GM12878 (cell line): ENCODE results near the gene SLC25A39. TPM values are rescaled to one million over a fixed set of nuclear protein-coding genes. Genes with fewer than 3 reads are reported as not detected.

Source experiments
- ATAC-seq: fragments of 200-7000 bp; cut with Tn5 transposase; 3 replicates; pipeline ENCODE4 v1.9.1; 2020; ENCODE audit warnings: mild to moderate bottlenecking, moderate library complexity
- BruUV-seq: library from RNA; stranded (reverse); fragments of 400-500 nt; replicated peaks from 2 replicates; lab custom pipeline; 2021; lab: Mats Ljungman, UMichigan
- CTCF ChIA-PET: fragments of 300-600 bp; sonication (Branson Sonifier 250); formaldehyde crosslinking; extraction: SDS; loops from one replicate; lab custom pipeline; 2021; ENCODE audit warnings: inconsistent platforms; lab: Yijun Ruan, JAX
- POLR2A ChIA-PET: fragments of 350-600 bp; formaldehyde crosslinking; extraction: SDS; loops from one replicate; lab custom pipeline; 2021; ENCODE audit warnings: inconsistent platforms; lab: Charles Lee
- RAD21 ChIA-PET: fragments of 300-600 bp; sonication (Branson Sonifier 250); formaldehyde crosslinking; loops from one replicate; lab custom pipeline; 2023; ENCODE audit warnings: antibody characterized with exemption; ENCODE audit not compliant: unreplicated experiment; lab: Charles Lee
- SMC1A ChIA-PET: fragments of 300-600 bp; sonication (Branson Sonifier 250); formaldehyde crosslinking; loops from one replicate; lab custom pipeline; 2023; ENCODE audit not compliant: unreplicated experiment, uncharacterized antibody; lab: Charles Lee
- DNase-seq: peaks from one replicate; pipeline ENCODE4 v3.0.0-alpha.2; 2011; ENCODE audit warnings: low read depth, low spot score
- FAIRE-seq: peaks from 3 replicates; lab custom pipeline; 2011; peaks lifted over from hg19 to GRCh38; lab: Jason Lieb, UNC
- H2AFZ ChIP-seq: 2 replicates; pipeline ENCODE4 v1.6.0; 2011; ENCODE audit warnings: low read depth, low read length, control low read depth; ENCODE audit not compliant: control insufficient read depth
- H3K27ac ChIP-seq: 2 replicates; pipeline ENCODE4 v1.5.1; 2011; ENCODE audit warnings: control low read depth; ENCODE audit not compliant: control insufficient read depth, insufficient read depth
- H3K27me3 ChIP-seq, 2 experiments: replicated peaks in 1 of 2; 2 replicates each; pipeline versions ENCODE4 v1.6.0 to v1.6.1; 2011; ENCODE audit warnings: low read length in 1 of 2; ENCODE audit not compliant: control insufficient read depth in 2 of 2, insufficient read depth in 2 of 2
- H3K36me3 ChIP-seq, 2 experiments: 2 replicates each; pipeline ENCODE4 v1.5.1; 2011; ENCODE audit warnings: low read length in 1 of 2; ENCODE audit not compliant: control insufficient read depth in 2 of 2, insufficient read depth in 2 of 2
- H3K4me1 ChIP-seq: 2 replicates; pipeline ENCODE4 v1.6.1; 2011; ENCODE audit warnings: mild to moderate bottlenecking, low read length, moderate library complexity, mixed read lengths; ENCODE audit not compliant: control insufficient read depth, insufficient read depth
- H3K4me2 ChIP-seq: 2 replicates; pipeline ENCODE4 v1.6.0; 2011; ENCODE audit warnings: control low read depth; ENCODE audit not compliant: control insufficient read depth, insufficient read depth
- H3K4me3 ChIP-seq: fragments of 200-600 bp; sonication (generic); 2 replicates; pipeline ENCODE4 v1.5.1; 2016
- H3K79me2 ChIP-seq: 2 replicates; pipeline ENCODE4 v1.6.0; 2011; ENCODE audit warnings: low read length; ENCODE audit not compliant: control insufficient read depth, insufficient read depth
- H3K9ac ChIP-seq: 2 replicates; pipeline ENCODE4 v1.8.0; 2011; ENCODE audit warnings: low read length, control low read depth, mixed read lengths; ENCODE audit not compliant: control insufficient read depth, insufficient read depth
- H3K9me3 ChIP-seq: replicated peaks from 3 replicates; pipeline ENCODE4 v1.5.1; 2011; ENCODE audit warnings: mild to moderate bottlenecking, low read length; ENCODE audit not compliant: control insufficient read depth, insufficient read depth
- H4K20me1 ChIP-seq: 2 replicates; pipeline ENCODE4 v1.6.0; 2011; ENCODE audit not compliant: control insufficient read depth, insufficient read depth
- EED ChIP-seq: sonication (generic); IDR thresholded peaks from 2 replicates; pipeline ENCODE4 v1.6.1; 2016; ENCODE audit warnings: antibody characterized with exemption, low read depth
- EZH2 ChIP-seq: IDR thresholded peaks from 2 replicates; pipeline ENCODE4 v1.6.1; 2012; ENCODE audit warnings: low read depth, mild to moderate bottlenecking, control low read depth, inconsistent platforms, low read length, borderline replicate concordance; ENCODE audit not compliant: control insufficient read depth
- FOS ChIP-seq: IDR thresholded peaks from 3 replicates; pipeline ENCODE4 v1.6.1; 2011; ENCODE audit warnings: borderline replicate concordance; ENCODE audit not compliant: insufficient read length; ENCODE audit errors: extremely low read depth
- GATAD2B ChIP-seq: fragments of 450-650 bp; conservative IDR thresholded peaks from 2 replicates; pipeline ENCODE4 v1.6.1; 2017; ENCODE audit warnings: low read depth, mild to moderate bottlenecking, moderate library complexity
- HDAC6 ChIP-seq: fragments of 200-600 bp; sonication (generic); IDR thresholded peaks from one replicate; pipeline ENCODE4 v1.8.0; 2017; ENCODE audit warnings: antibody characterized with exemption; ENCODE audit not compliant: unreplicated experiment
- HDGF ChIP-seq: fragments of 450-650 bp; IDR thresholded peaks from 2 replicates; pipeline ENCODE4 v1.6.1; 2016; ENCODE audit warnings: antibody characterized with exemption
- IRF3 ChIP-seq: fragments of 450-650 bp; IDR thresholded peaks from 2 replicates; pipeline ENCODE4 v1.6.1; 2014; ENCODE audit warnings: mild to moderate bottlenecking
- MEF2A ChIP-seq: IDR thresholded peaks from 2 replicates; pipeline ENCODE4 v1.6.1; 2011; ENCODE audit warnings: low read depth, mild to moderate bottlenecking, low read length, moderate library complexity; ENCODE audit not compliant: insufficient read depth
- MYB ChIP-seq: fragments of 150-350 bp; IDR thresholded peaks from 2 replicates; pipeline ENCODE4 v1.6.1; 2014; ENCODE audit warnings: mild to moderate bottlenecking, low read depth, low read length, borderline replicate concordance
- NR2F1 ChIP-seq: fragments of 450-650 bp; conservative IDR thresholded peaks from 2 replicates; pipeline ENCODE4 v1.6.1; 2017; ENCODE audit warnings: mild to moderate bottlenecking
- NRF1 ChIP-seq: conservative IDR thresholded peaks from 2 replicates; pipeline ENCODE4 v1.6.1; 2011; ENCODE audit warnings: mild to moderate bottlenecking, low read depth, low read length, improper control_type of control experiment
- POLR2A ChIP-seq: IDR thresholded peaks from 2 replicates; pipeline ENCODE4 v1.6.1; 2011; ENCODE audit warnings: low read depth, mild to moderate bottlenecking, low read length
- RCOR1 ChIP-seq: conservative IDR thresholded peaks from 2 replicates; pipeline ENCODE4 v1.6.1; 2012; ENCODE audit warnings: low read depth, low read length, improper control_type of control experiment
- SRF ChIP-seq, 2 experiments: IDR thresholded peaks; 2 replicates each; pipeline ENCODE4 v1.6.1; 2011; ENCODE audit warnings: low read depth in 2 of 2, low read length in 2 of 2, mild to moderate bottlenecking in 1 of 2, moderate library complexity in 1 of 2
- SUPT20H ChIP-seq: IDR thresholded peaks from 2 replicates; pipeline ENCODE4 v1.6.1; 2011; ENCODE audit warnings: low read depth, mild to moderate bottlenecking, low read length, moderate library complexity, borderline replicate concordance; ENCODE audit not compliant: control insufficient read depth
- YY1 ChIP-seq: IDR thresholded peaks from 2 replicates; pipeline ENCODE4 v1.6.1; 2011; ENCODE audit warnings: low read depth, mild to moderate bottlenecking, low read length
- ZBED1 ChIP-seq: IDR thresholded peaks from 2 replicates; pipeline ENCODE4 v1.6.1; 2016; ENCODE audit warnings: borderline replicate concordance
- ZNF217 ChIP-seq: fragments of 450-650 bp; IDR thresholded peaks from 2 replicates; pipeline ENCODE4 v1.6.1; 2017; ENCODE audit warnings: antibody characterized with exemption, mild to moderate bottlenecking
- ZNF24 ChIP-seq: fragments of 450-650 bp; IDR thresholded peaks from 2 replicates; pipeline ENCODE4 v1.6.1; 2017; ENCODE audit warnings: antibody characterized with exemption, mild to moderate bottlenecking
- ZNF687 ChIP-seq: fragments of 450-650 bp; IDR thresholded peaks from 2 replicates; pipeline ENCODE4 v1.6.1; 2017; ENCODE audit warnings: mild to moderate bottlenecking, moderate library complexity
- WGBS: methylation state at CpG from one replicate; pipeline ENCODE4 v1.1.6; 2016; ENCODE audit warnings: low lambda C conversion rate; ENCODE audit not compliant: insufficient replicate concordance, insufficient coverage; ENCODE audit errors: missing lambda C conversion rate; 5-methylcytosine and 5-hydroxymethylcytosine counted together
- in situ Hi-C: fragments of 300-500 bp; cut with MboI; formaldehyde crosslinking; loops from 9 replicates; pipeline ENCODE4 v1.14.3; 2018; ENCODE audit warnings: mixed read lengths
- intact Hi-C: fragments of 100-400 bp; cut with micrococcal nuclease; formaldehyde crosslinking; loops from one replicate; pipeline ENCODE4 v1.14.2; 2022; ENCODE audit not compliant: unreplicated experiment
- polyA plus RNA-seq, 11 experiments: library from polyadenylated mRNA; depleted of rRNA in 4 of 11; unstranded in 6 of 11; stranded (reverse) in 5 of 11; fragments of >200 nt; fragmentation: Nextera tagmentation in 4 of 11; fragmentation: Illumina TruSeq in 1 of 11; extraction: Ambion mirVana in 4 of 11; extraction: Trizol in 1 of 11; gene quantifications; 1 replicate in 1 of 11; 2 replicates in 10 of 11; pipeline versions ENCODE4 v1.2.1 to v1.2.3, GENCODE V29; 2011 to 2016; ENCODE audit warnings: inconsistent platforms in 2 of 11, missing spikeins in 2 of 11, low read depth in 1 of 11
- total RNA-seq, 4 experiments: library from RNA; depleted of rRNA in 3 of 4; stranded (reverse); fragments of >200 nt in 3 of 4; fragmentation: Illumina TruSeq in 1 of 4; extraction: Trizol in 1 of 4; gene quantifications; 2 replicates each; pipeline versions ENCODE4 v1.2.1 to v1.2.3, GENCODE V29; 2013 to 2021

SLC25A39 gene
- total and polyA plus RNA-seq, 10 of the 15 experiments (the other 5 are each of a cell fraction or from before 2014, with no cell fraction given), result 3.5 to 270 (median 150) TPM

GRCh38 chr17:44351464-44351863 lies 26.8 kb upstream of the SLC25A39 start (continued):
- TF ChIP-seq IRF3, result no peak
- TF ChIP-seq POLR2A, result no peak
- TF ChIP-seq EZH2, result no peak
- TF ChIP-seq, all 136 proteins: peak for 0

- Histone ChIP-seq H3K9me3 (no peaks in the 10 kb centered on the region), H3K4me1 (peaks cover 40% of the 10 kb centered on the region), H3K27me3 (no peaks in the 10 kb centered on the region; a peak in 1 of 4 replicates), H4K20me1 (no peaks in the 10 kb centered on the region), H3K36me3 (peaks cover 18 to 20% of the 10 kb centered on the region in 2 experiments; a peak in 3 of 4 replicates), H3K9ac (no peak overlapping the region), H3K79me2 (peaks cover 27% of the 10 kb centered on the region), H3K4me2 (0 out of 2 replicates have a peak overlapping the region, but pooled peaks have one; percentile 7), H3K4me3 (no peak overlapping the region), H3K27ac (no peak overlapping the region), H2AFZ (no peak overlapping the region)
- POLR2A ChIA-PET, result no interaction called here
- ATAC-seq (peak; percentile 53), FAIRE-seq (peak; percentile 84), DNase-seq (peak; percentile 27)
- BruUV-seq, result no TSS peak
- intact Hi-C loops, result no loop called here
- CTCF ChIA-PET, result interaction anchor here (0.5 to 12.5 kb wide), 16 partner anchors 7 to 697 kb away, joined by 3 to 154 read pairs (median 6); partner anchors contain the start of genes FAM171A2 and SLC25A39
- RAD21 ChIA-PET, result interaction anchor here (0.8 to 3.0 kb wide), 5 partner anchors 20 to 140 kb away, joined by 3 to 21 read pairs (median 4); no protein-coding TSS in a partner anchor
- SMC1A ChIA-PET, result interaction anchor here (0.8 to 2.5 kb wide), 7 partner anchors 12 to 166 kb away, joined by 3 to 10 read pairs (median 3); partner anchors contain the start of gene FAM171A2
- in situ Hi-C loops, result no loop called here
- 52% methylated on average over 6 of the region's 6 CpGs for WGBS
- TF ChIP-seq NR2F1 (no peak), SRF (IDR thresholded peaks at IDR 0.05; ENCODE audit: low read depth in 2 of 2, low read length in 2 of 2) (no peak), ZNF687 (no peak), FOS (no peak), NRF1 (no peak), SUPT20H (no peak), HDGF (peak; percentile 80), HDAC6 (no peak), EED (no peak), RCOR1 (no peak), ZNF24 (no peak), ZBED1 (no peak), ZNF217 (no peak), MYB (no peak), YY1 (peak; percentile 74), MEF2A (no peak), GATAD2B (0 out of 2 replicates have a peak, but pooled peaks have one; percentile 41)
Observed at GRCh38 chr17:44350733-44351226, 26.2 kb upstream of the SLC25A39 start.
